Kidney (tissue), 14 donors: ENCODE measurements around the gene RAMP3. TPM values are rescaled to one million over a fixed set of nuclear protein-coding genes. Genes with fewer than 3 reads are reported as not detected.

Source experiments
- DNase-seq, 5 donors: peaks; one replicate each; pipeline ENCODE4 v3.0.0-alpha.2; 2013 to 2020
- FAIRE-seq: peaks from 2 replicates; lab custom pipeline; 2012; peaks lifted over from hg19 to GRCh38; lab: Jason Lieb, UNC
- H3K27ac ChIP-seq, 2 donors: one replicate each; pipeline ENCODE4 v1.7.0; 2013; ENCODE audit warnings: low read depth in 2 of 2, low read length in 2 of 2, inconsistent platforms in 1 of 2
- H3K27me3 ChIP-seq: one replicate; pipeline ENCODE4 v1.7.1; 2013; ENCODE audit warnings: low read length, inconsistent platforms; ENCODE audit not compliant: control insufficient read depth, insufficient read depth
- H3K36me3 ChIP-seq, 3 donors: one replicate each; pipeline versions ENCODE4 v1.7.0 to v1.7.1; 2013; ENCODE audit warnings: low read length in 3 of 3, control low read depth in 1 of 3, inconsistent platforms in 1 of 3; ENCODE audit not compliant: insufficient read depth in 3 of 3, control insufficient read depth in 2 of 3
- H3K4me1 ChIP-seq, 3 donors: one replicate each; pipeline versions ENCODE4 v1.7.0 to v1.7.1; 2013; ENCODE audit warnings: low read length in 3 of 3, inconsistent platforms in 1 of 3, low read depth in 1 of 3; ENCODE audit not compliant: control insufficient read depth in 2 of 3, insufficient read depth in 2 of 3
- H3K4me3 ChIP-seq, 3 donors: one replicate each; pipeline versions ENCODE4 v1.7.0 to v1.8.1; 2013; ENCODE audit warnings: low read length in 3 of 3, control low read depth in 1 of 3, inconsistent platforms in 1 of 3
- H3K9ac ChIP-seq, 3 donors: one replicate each; pipeline versions ENCODE4 v1.7.0 to v1.7.1; 2013; ENCODE audit warnings: low read length in 3 of 3, control low read depth in 1 of 3, inconsistent platforms in 1 of 3
- H3K9me3 ChIP-seq, 3 donors: one replicate each; pipeline versions ENCODE4 v1.7.0 to v1.7.1; 2013; ENCODE audit warnings: low read length in 3 of 3, control low read depth in 1 of 3, inconsistent platforms in 1 of 3; ENCODE audit not compliant: control insufficient read depth in 2 of 3, insufficient read depth in 1 of 3
- intact Hi-C: fragments of 100-400 bp; cut with DNase I; formaldehyde crosslinking; loops from one replicate; pipeline ENCODE4 v1.11.1; 2022
- polyA plus RNA-seq: library from polyadenylated mRNA; stranded (reverse); fragments of 350-450 nt; fragmentation: Illumina TruSeq; extraction: RNeasy Lipid Tissue Mini Kit (QIAGEN cat#74804); gene quantifications from one replicate; pipeline ENCODE4 v1.2.3, GENCODE V29; 2014; ENCODE audit warnings: low read depth, low replicate concordance; ENCODE audit not compliant: insufficient read depth
- total RNA-seq: library from RNA; stranded (reverse); fragmentation: NEBNext Ultra II Directional; extraction: Animal tissue kit (Norgen Biotek cat#: 25700); gene quantifications from one replicate; pipeline ENCODE4 v1.2.1, GENCODE V29; 2021
- TF ChIP-seq, protein P1 (sequence below): IDR thresholded peaks from 3 replicates; pipeline ENCODE4 v1.5.1; 2012; ENCODE audit warnings: mild to moderate bottlenecking, moderate library complexity, borderline replicate concordance; ENCODE audit not compliant: insufficient read depth; ENCODE audit errors: extremely low read depth
- donor health status: control.
- donor health status: control.
- donor health status: control.
- donor health status: control.
- donor health status: control.
- donor health status: DM: yes; HTN: yes; CAD: no.
- donor health status: Normal renal cell carcinoma (clear cell type).

RAMP3 gene
- total and polyA plus RNA-seq, 2 donors from 2014 or later, result 82.6 to 168 TPM

DNA sequence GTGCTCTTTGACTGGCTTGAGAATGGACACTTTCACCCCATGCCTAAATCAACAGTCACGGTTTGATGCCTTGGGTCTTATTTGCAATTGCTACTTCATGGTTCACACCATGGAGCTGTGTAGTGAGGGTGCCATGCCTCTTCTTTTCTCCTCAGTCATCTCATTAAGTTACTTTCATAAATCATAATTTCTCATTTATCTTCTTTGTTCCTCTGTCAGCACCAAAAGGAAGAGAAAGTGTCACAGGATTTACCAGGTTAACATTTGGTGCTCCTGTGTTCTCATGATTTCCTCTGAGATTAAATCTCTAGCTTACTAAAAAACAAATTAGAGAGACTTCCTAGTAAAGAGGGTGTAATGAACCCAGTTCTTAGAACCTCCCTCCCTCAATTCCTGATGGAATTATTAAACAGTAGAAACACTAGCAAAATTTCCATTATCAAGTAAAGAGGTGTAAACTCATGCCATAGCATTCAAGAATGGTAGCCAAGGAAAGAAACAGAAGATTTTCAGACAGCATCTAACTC is 75.7 kb downstream of the RAMP3 start:
- intact Hi-C loops, result no loop called here
- Histone ChIP-seq H3K9ac (no peak overlapping the region), H3K9me3 (no peaks in the 10 kb centered on the region), H3K36me3 (no peaks in the 10 kb centered on the region), H3K4me1 (peaks cover 0 to 6% (median 0%) of the 10 kb centered on the region in 3 donors), H3K27me3 (no peaks in the 10 kb centered on the region), H3K27ac (no peak overlapping the region), H3K4me3 (no peak overlapping the region)
- DNase-seq, result no peak
- FAIRE-seq, result no peak
- TF ChIP-seq, protein P1, sequence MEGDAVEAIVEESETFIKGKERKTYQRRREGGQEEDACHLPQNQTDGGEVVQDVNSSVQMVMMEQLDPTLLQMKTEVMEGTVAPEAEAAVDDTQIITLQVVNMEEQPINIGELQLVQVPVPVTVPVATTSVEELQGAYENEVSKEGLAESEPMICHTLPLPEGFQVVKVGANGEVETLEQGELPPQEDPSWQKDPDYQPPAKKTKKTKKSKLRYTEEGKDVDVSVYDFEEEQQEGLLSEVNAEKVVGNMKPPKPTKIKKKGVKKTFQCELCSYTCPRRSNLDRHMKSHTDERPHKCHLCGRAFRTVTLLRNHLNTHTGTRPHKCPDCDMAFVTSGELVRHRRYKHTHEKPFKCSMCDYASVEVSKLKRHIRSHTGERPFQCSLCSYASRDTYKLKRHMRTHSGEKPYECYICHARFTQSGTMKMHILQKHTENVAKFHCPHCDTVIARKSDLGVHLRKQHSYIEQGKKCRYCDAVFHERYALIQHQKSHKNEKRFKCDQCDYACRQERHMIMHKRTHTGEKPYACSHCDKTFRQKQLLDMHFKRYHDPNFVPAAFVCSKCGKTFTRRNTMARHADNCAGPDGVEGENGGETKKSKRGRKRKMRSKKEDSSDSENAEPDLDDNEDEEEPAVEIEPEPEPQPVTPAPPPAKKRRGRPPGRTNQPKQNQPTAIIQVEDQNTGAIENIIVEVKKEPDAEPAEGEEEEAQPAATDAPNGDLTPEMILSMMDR, result no peak

Other genes with a start within 250 kb of the RAMP3 start
- gene MYO1G, start 178.8 kb upstream of the RAMP3 start, total RNA-seq, result 14.3 TPM
- gene MYO1G, start 178.8 kb upstream of the RAMP3 start, polyA plus RNA-seq, result 0.60 TPM
- 35.0 TPM for gene CCM2, start 157.6 kb upstream of the RAMP3 start, total RNA-seq
- gene CCM2, start 157.6 kb upstream of the RAMP3 start, polyA plus RNA-seq, result 37.8 TPM
- 4.2 TPM for gene NACAD, start 68.8 kb upstream of the RAMP3 start, total RNA-seq
- gene NACAD, start 68.8 kb upstream of the RAMP3 start, polyA plus RNA-seq, result 5.0 TPM
- gene TBRG4, start 46.1 kb upstream of the RAMP3 start, total RNA-seq, result 67.8 TPM
- gene TBRG4, start 46.1 kb upstream of the RAMP3 start, polyA plus RNA-seq, result 45.7 TPM